ENCODE measurements around the gene PLA2G2F.

Gene PLA2G2F

GRCh38 chr1:20111452-20111851, 27.7 kb upstream of the PLA2G2F start:
- H4K20me1 ChIP-seq (ENCODE audit: control insufficient read depth, insufficient read depth, low read depth, low read length): no peaks in the 10 kb centered on the region
- H3K9me2 ChIP-seq (replicated peaks; ENCODE audit: control insufficient read depth, low read length): no peaks in the 10 kb centered on the region
- no peaks in the 10 kb centered on the region for H3K79me2 ChIP-seq (ENCODE audit: control insufficient read depth, low read length)
- H3K27me3 ChIP-seq (ENCODE audit: control insufficient read depth, low read length): no peaks in the 10 kb centered on the region
- no peaks in the 10 kb centered on the region for H3K9me3 ChIP-seq (ENCODE audit: control insufficient read depth, insufficient read depth, low read length)
- H3K36me3 ChIP-seq (ENCODE audit: control insufficient read depth, low read length): no peaks in the 10 kb centered on the region
- no peak overlapping the region for H3K4me2 ChIP-seq (ENCODE audit: low read length)
- H3K27ac ChIP-seq (ENCODE audit: low read depth, low read length): no peak overlapping the region
- no peak overlapping the region for H3K4me3 ChIP-seq (ENCODE audit: low read length)
- no peaks in the 10 kb centered on the region for H3F3A ChIP-seq (ENCODE audit: control insufficient read depth, insufficient read depth)
- TF ChIP-seq CTCF (IDR thresholded peaks at IDR 0.05; ENCODE audit: low read depth, low read length, poor library complexity, severe bottlenecking): no peak
- no peak for TF ChIP-seq EZH2phosphoT487 (IDR thresholded peaks at IDR 0.05; ENCODE audit: borderline replicate concordance, low read length)
- no peaks in the 10 kb centered on the region for H3K4me1 ChIP-seq (ENCODE audit: control insufficient read depth, low read length)

- Histone ChIP-seq H3K9me2 (replicated peaks; ENCODE audit: control insufficient read depth, low read length) (no peaks in the 10 kb centered on the region), H3F3A (ENCODE audit: control insufficient read depth, insufficient read depth) (no peaks in the 10 kb centered on the region), H3K27me3 (ENCODE audit: control insufficient read depth, low read length) (no peaks in the 10 kb centered on the region), H4K20me1 (ENCODE audit: control insufficient read depth, insufficient read depth, low read depth, low read length) (no peaks in the 10 kb centered on the region), H3K79me2 (ENCODE audit: control insufficient read depth, low read length) (no peaks in the 10 kb centered on the region), H3K4me1 (ENCODE audit: control insufficient read depth, low read length) (no peaks in the 10 kb centered on the region), H3K9me3 (ENCODE audit: control insufficient read depth, insufficient read depth, low read length) (no peaks in the 10 kb centered on the region), H3K36me3 (ENCODE audit: control insufficient read depth, low read length) (no peaks in the 10 kb centered on the region), H3K4me3 (ENCODE audit: low read length) (no peak overlapping the region), H3K27ac (ENCODE audit: low read depth, low read length) (no peak overlapping the region), H3K4me2 (ENCODE audit: low read length) (no peak overlapping the region)
- TF ChIP-seq EZH2phosphoT487 (IDR thresholded peaks at IDR 0.05; ENCODE audit: borderline replicate concordance, low read length): no peak
- TF ChIP-seq CTCF (IDR thresholded peaks at IDR 0.05; ENCODE audit: low read depth, low read length, poor library complexity, severe bottlenecking): no peak
These were observed 26.7 kb upstream of the PLA2G2F start for GRCh38 chr1:20112279-20113000.

GRCh38 chr1:20114021-20114648, 25.0 kb upstream of the PLA2G2F start:
- H3K4me3 ChIP-seq (ENCODE audit: low read length): no peak overlapping the region
- TF ChIP-seq EZH2phosphoT487 (IDR thresholded peaks at IDR 0.05; ENCODE audit: borderline replicate concordance, low read length) (no peak), CTCF (IDR thresholded peaks at IDR 0.05; ENCODE audit: low read depth, low read length, poor library complexity, severe bottlenecking) (no peak)
- H3K27ac ChIP-seq (ENCODE audit: low read depth, low read length): no peak overlapping the region
- no peaks in the 10 kb centered on the region for H4K20me1 ChIP-seq (ENCODE audit: control insufficient read depth, insufficient read depth, low read depth, low read length)
- no peak overlapping the region for H3K4me2 ChIP-seq (ENCODE audit: low read length)
- H3F3A ChIP-seq (ENCODE audit: control insufficient read depth, insufficient read depth): no peaks in the 10 kb centered on the region
- H3K27me3 ChIP-seq (ENCODE audit: control insufficient read depth, low read length): no peaks in the 10 kb centered on the region; the same call in 1 of the 2 replicates
- no peaks in the 10 kb centered on the region for H3K36me3 ChIP-seq (ENCODE audit: control insufficient read depth, low read length)
- H3K79me2 ChIP-seq (ENCODE audit: control insufficient read depth, low read length): no peaks in the 10 kb centered on the region
- no peaks in the 10 kb centered on the region for H3K9me2 ChIP-seq (replicated peaks; ENCODE audit: control insufficient read depth, low read length)
- H3K4me1 ChIP-seq (ENCODE audit: control insufficient read depth, low read length): peaks cover 1% of the 10 kb centered on the region; the same call in 1 of the 2 replicates
- no peaks in the 10 kb centered on the region for H3K9me3 ChIP-seq (ENCODE audit: control insufficient read depth, insufficient read depth, low read length)
